ENCODE results near the gene ENGASE. TPM values are rescaled to one million over a fixed set of nuclear protein-coding genes. Genes with fewer than 3 reads are reported as not detected.

Gene ENGASE
- polyA plus RNA-seq, 1 of the 3 experiments (the other 2 are of a cell fraction), result 30.1 TPM

DNA sequence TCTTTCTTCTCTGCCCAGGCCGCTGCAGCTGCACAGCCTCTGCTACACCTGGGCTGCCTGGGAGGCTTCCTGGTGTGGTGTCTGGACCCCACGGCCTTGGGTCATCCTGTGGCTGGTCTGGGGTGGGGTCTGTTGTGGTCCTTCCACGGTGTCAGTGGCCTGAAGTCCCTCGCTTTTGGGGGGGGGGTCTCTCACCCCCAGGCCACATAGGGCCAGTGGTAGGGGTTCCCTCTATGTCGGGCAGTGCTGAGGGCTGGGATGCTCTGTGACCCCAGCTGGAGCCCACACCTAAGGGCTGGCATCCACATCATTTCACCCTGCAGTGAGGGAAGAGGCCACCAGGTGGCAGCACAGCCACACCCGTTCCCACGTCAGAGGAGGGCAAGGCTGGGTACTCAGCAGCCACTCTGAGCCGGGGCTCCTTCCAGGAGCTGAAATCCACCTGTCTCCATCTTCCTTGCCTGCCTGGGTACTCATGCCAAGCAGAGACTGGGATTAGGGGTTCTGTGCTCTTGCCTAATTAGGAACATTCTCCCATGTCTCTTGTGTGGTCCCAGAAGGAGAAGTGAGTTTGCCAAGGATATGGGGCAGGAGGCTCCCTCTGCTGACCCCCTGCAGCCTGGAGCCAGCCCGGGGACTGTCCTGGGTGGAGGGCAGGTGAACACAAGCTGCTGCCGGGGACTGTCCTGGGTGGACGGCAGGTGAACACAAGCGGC lies 13.0 kb downstream of the ENGASE start:
- Histone ChIP-seq H3K4me1 (ENCODE audit: control insufficient read depth in 1 of 2, insufficient read depth in 2 of 2, low read depth in 1 of 2, low read length in 1 of 2) (peaks cover 0 to 9% of the 10 kb centered on the region in 2 experiments; a peak in 1 of 4 replicates), H2AFZ (ENCODE audit: low read depth) (no peak overlapping the region), H3K79me2 (ENCODE audit: insufficient read depth) (no peaks in the 10 kb centered on the region), H3K36me3 (replicated peaks in 1 of 2; ENCODE audit: control insufficient read depth in 1 of 2, insufficient read depth in 2 of 2, low read length in 1 of 2) (peaks cover 7 to 39% of the 10 kb centered on the region in 2 experiments), H4K20me1 (ENCODE audit: insufficient read depth) (peaks cover 28% of the 10 kb centered on the region), H3K9me3 (no peaks in the 10 kb centered on the region), H3K27me3 (ENCODE audit: insufficient read depth) (no peaks in the 10 kb centered on the region), H3K4me3 (ENCODE audit: low read depth in 2 of 2, low read length in 1 of 2) (no peak overlapping the region; a peak in 1 of 4 replicates), H3K9me2 (no peaks in the 10 kb centered on the region), H3F3A (replicated peaks; ENCODE audit: insufficient read depth) (peaks cover 3% of the 10 kb centered on the region), H3K9ac (no peak overlapping the region), H3K27ac (ENCODE audit: low read depth in 2 of 2, low read length in 1 of 2) (no peak overlapping the region), H3K4me2 (no peak overlapping the region)
- TF ChIP-seq RAD21 (IDR thresholded peaks at IDR 0.05; ENCODE audit: low read length), result peak; percentile 96
- TF ChIP-seq CHD2 (IDR thresholded peaks at IDR 0.05; ENCODE audit: low read length, partially characterized antibody), result peak; percentile 27
- TF ChIP-seq POLR2AphosphoS5 (IDR thresholded peaks at IDR 0.05; ENCODE audit: low read depth, low read length), result no peak
- TF ChIP-seq, protein P1, sequence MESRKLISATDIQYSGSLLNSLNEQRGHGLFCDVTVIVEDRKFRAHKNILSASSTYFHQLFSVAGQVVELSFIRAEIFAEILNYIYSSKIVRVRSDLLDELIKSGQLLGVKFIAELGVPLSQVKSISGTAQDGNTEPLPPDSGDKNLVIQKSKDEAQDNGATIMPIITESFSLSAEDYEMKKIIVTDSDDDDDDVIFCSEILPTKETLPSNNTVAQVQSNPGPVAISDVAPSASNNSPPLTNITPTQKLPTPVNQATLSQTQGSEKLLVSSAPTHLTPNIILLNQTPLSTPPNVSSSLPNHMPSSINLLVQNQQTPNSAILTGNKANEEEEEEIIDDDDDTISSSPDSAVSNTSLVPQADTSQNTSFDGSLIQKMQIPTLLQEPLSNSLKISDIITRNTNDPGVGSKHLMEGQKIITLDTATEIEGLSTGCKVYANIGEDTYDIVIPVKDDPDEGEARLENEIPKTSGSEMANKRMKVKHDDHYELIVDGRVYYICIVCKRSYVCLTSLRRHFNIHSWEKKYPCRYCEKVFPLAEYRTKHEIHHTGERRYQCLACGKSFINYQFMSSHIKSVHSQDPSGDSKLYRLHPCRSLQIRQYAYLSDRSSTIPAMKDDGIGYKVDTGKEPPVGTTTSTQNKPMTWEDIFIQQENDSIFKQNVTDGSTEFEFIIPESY (IDR thresholded peaks at IDR 0.05; ENCODE audit: borderline replicate concordance, low read depth), result no peak
- TF ChIP-seq MEF2A (IDR thresholded peaks at IDR 0.05; ENCODE audit: borderline replicate concordance, low read depth), result no peak
- no peak for TF ChIP-seq TEAD4 (IDR thresholded peaks at IDR 0.05; ENCODE audit: borderline replicate concordance, insufficient read depth)
- TF ChIP-seq SMC3 (IDR thresholded peaks at IDR 0.05; ENCODE audit: low read depth, low read length), result peak; percentile 98
- TF ChIP-seq, protein P2, sequence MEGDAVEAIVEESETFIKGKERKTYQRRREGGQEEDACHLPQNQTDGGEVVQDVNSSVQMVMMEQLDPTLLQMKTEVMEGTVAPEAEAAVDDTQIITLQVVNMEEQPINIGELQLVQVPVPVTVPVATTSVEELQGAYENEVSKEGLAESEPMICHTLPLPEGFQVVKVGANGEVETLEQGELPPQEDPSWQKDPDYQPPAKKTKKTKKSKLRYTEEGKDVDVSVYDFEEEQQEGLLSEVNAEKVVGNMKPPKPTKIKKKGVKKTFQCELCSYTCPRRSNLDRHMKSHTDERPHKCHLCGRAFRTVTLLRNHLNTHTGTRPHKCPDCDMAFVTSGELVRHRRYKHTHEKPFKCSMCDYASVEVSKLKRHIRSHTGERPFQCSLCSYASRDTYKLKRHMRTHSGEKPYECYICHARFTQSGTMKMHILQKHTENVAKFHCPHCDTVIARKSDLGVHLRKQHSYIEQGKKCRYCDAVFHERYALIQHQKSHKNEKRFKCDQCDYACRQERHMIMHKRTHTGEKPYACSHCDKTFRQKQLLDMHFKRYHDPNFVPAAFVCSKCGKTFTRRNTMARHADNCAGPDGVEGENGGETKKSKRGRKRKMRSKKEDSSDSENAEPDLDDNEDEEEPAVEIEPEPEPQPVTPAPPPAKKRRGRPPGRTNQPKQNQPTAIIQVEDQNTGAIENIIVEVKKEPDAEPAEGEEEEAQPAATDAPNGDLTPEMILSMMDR (IDR thresholded peaks at IDR 0.05), result peak; percentile 97
- TF ChIP-seq EP300 (IDR thresholded peaks at IDR 0.05; ENCODE audit: borderline replicate concordance in 1 of 2, low read depth in 1 of 2, low read length in 1 of 2), result no peak
- no peak for TF ChIP-seq RFX5 (IDR thresholded peaks at IDR 0.05; ENCODE audit: low read length)
- TF ChIP-seq GATA2 (CRISPR knock-in tag; IDR thresholded peaks at IDR 0.05), result no peak
- peak; percentile 47; the same call in 1 of the 2 replicates for TF ChIP-seq RCOR1 (IDR thresholded peaks at IDR 0.05; ENCODE audit: low read length)
- WGBS (ENCODE audit: low lambda C conversion rate), result 35% methylated on average over 8 of the region's 12 CpGs
- CTCF ChIA-PET, result interaction anchor here (0.5 to 45.1 kb wide), 80 partner anchors 8 to 623 kb away, joined by 3 to 1305 read pairs (median 6); partner anchors contain the start of gene ENGASE
- POLR2A ChIA-PET, result interaction anchor here (1.6 to 2.3 kb wide), 2 partner anchors 28 to 306 kb away, joined by 3 to 10 read pairs; no protein-coding TSS in a partner anchor
- peak; percentile 97 for DNase-seq
